Tibial nerve (tissue), 4 donors: ENCODE results near the gene NRCAM. TPM values are rescaled to one million over a fixed set of nuclear protein-coding genes. Genes with fewer than 3 reads are reported as not detected.
A peak's percentile ranks its signal among the peaks of the same experiment; 100 is the strongest.

Experiments
- DNase-seq, 2 donors: peaks; one replicate each; pipeline ENCODE4 v3.0.0-alpha.2; 2019; ENCODE audit warnings: low spot score in 2 of 2
- H3K27ac ChIP-seq, 4 donors: fragments of 200-600 bp; sonication (generic) in 3 of 4; one replicate each; pipeline ENCODE4 v1.5.1; 2017 to 2019; ENCODE audit warnings: mild to moderate bottlenecking in 1 of 4
- H3K27me3 ChIP-seq, 2 donors: fragments of 200-600 bp; sonication (generic) in 1 of 2; one replicate each; pipeline versions ENCODE4 v1.5.1 to v1.6.0; 2017 to 2019
- H3K36me3 ChIP-seq, 3 donors: fragments of 200-600 bp; sonication (generic); one replicate each; pipeline ENCODE4 v1.5.1; 2018 to 2019
- H3K4me1 ChIP-seq, 4 donors: fragments of 200-600 bp; sonication (generic) in 3 of 4; one replicate each; pipeline ENCODE4 v1.5.1; 2017 to 2019
- H3K4me3 ChIP-seq, 4 donors: fragments of 200-600 bp; sonication (generic) in 3 of 4; one replicate each; pipeline ENCODE4 v1.5.1; 2017 to 2019; ENCODE audit warnings: mild to moderate bottlenecking in 1 of 4, moderate library complexity in 1 of 4
- H3K9me3 ChIP-seq, 4 donors: fragments of 200-600 bp; sonication (generic) in 3 of 4; one replicate each; pipeline ENCODE4 v1.5.1; 2017 to 2019
- CTCF ChIP-seq, 5 experiments: fragments of 200-600 bp in 3 of 5; fragments of 450-650 bp in 2 of 5; sonication (generic) in 3 of 5; IDR thresholded peaks; one replicate each; pipeline ENCODE4 v1.5.1; 2016 to 2019; ENCODE audit warnings: antibody characterized with exemption in 5 of 5, mild to moderate bottlenecking in 3 of 5, moderate library complexity in 2 of 5
- EP300 ChIP-seq, 2 donors: sonication (generic); formaldehyde crosslinking; IDR thresholded peaks; one replicate each; pipeline ENCODE4 v1.6.1; 2017; ENCODE audit warnings: antibody characterized with exemption in 2 of 2, mild to moderate bottlenecking in 1 of 2
- POLR2A ChIP-seq, 2 donors: fragments of 450-650 bp; IDR thresholded peaks; one replicate each; pipeline ENCODE4 v1.6.1; 2017; ENCODE audit warnings: antibody characterized with exemption in 2 of 2, mild to moderate bottlenecking in 2 of 2, moderate library complexity in 2 of 2
- WGBS, 2 donors: methylation state at CpG; one replicate each; pipeline ENCODE4 v1.1.5; 2018; 5-methylcytosine and 5-hydroxymethylcytosine counted together
- total RNA-seq, 4 donors: library from RNA; depleted of rRNA; stranded (reverse); fragments of >200 nt; gene quantifications; one replicate each; pipeline ENCODE4 v1.1.0, GENCODE V29; 2016

Gene NRCAM
- total RNA-seq, 4 donors from 2014 or later = 16.5 to 87.4 (median 22.4) TPM

- Histone ChIP-seq H3K4me3 (no peak overlapping the region), H3K36me3 (no peaks in the 10 kb centered on the region), H3K27ac (no peak overlapping the region), H3K27me3 (no peaks in the 10 kb centered on the region), H3K4me1 (peaks cover 0 to 28% (median 0%) of the 10 kb centered on the region in 4 donors), H3K9me3 (no peaks in the 10 kb centered on the region)
- no peak for DNase-seq
- 59 to 61% methylated on average over 2 of the region's 2 CpGs for WGBS, 2 donors
- TF ChIP-seq EP300 (IDR thresholded peaks at IDR 0.05) (no peak), POLR2A (IDR thresholded peaks at IDR 0.05) (no peak), CTCF (IDR thresholded peaks at IDR 0.05) (no peak)
Observed at GRCh38 chr7:108322046-108322445, 134.2 kb downstream of the NRCAM start.

GRCh38 chr7:108321359-108321758, 134.9 kb downstream of the NRCAM start:
- 97 to 100% methylated on average over 1 of the region's 1 CpG for WGBS, 2 donors
- Histone ChIP-seq H3K36me3 (no peaks in the 10 kb centered on the region), H3K27me3 (no peaks in the 10 kb centered on the region), H3K27ac (no peak overlapping the region), H3K4me3 (no peak overlapping the region), H3K4me1 (peaks cover 0 to 28% (median 0%) of the 10 kb centered on the region in 4 donors), H3K9me3 (no peaks in the 10 kb centered on the region)
- TF ChIP-seq POLR2A (IDR thresholded peaks at IDR 0.05) = no peak
- no peak for TF ChIP-seq EP300 (IDR thresholded peaks at IDR 0.05)
- no peak for TF ChIP-seq CTCF (IDR thresholded peaks at IDR 0.05)
- no peak for DNase-seq

- no peaks in the 10 kb centered on the region for H3K9me3 ChIP-seq
- 94 to 96% methylated on average over 1 of the region's 1 CpG for WGBS, 2 donors
- no peak for DNase-seq
- no peak overlapping the region for H3K4me3 ChIP-seq
- H3K4me1 ChIP-seq = peaks cover 0 to 12% (median 2%) of the 10 kb centered on the region in 4 donors
- H3K27ac ChIP-seq = no peak overlapping the region
- no peaks in the 10 kb centered on the region for H3K36me3 ChIP-seq
- no peak for TF ChIP-seq EP300 (IDR thresholded peaks at IDR 0.05)
- TF ChIP-seq CTCF (IDR thresholded peaks at IDR 0.05) = no peak
- TF ChIP-seq POLR2A (IDR thresholded peaks at IDR 0.05) = no peak
- H3K27me3 ChIP-seq = no peaks in the 10 kb centered on the region
Observed at GRCh38 chr7:108316708-108317107, 139.5 kb downstream of the NRCAM start.

- H3K27ac ChIP-seq = no peak overlapping the region
- H3K27me3 ChIP-seq = no peaks in the 10 kb centered on the region
- TF ChIP-seq EP300 (IDR thresholded peaks at IDR 0.05) = no peak
- TF ChIP-seq POLR2A (IDR thresholded peaks at IDR 0.05) = no peak
- no peak for TF ChIP-seq CTCF (IDR thresholded peaks at IDR 0.05)
- H3K36me3 ChIP-seq = no peaks in the 10 kb centered on the region
- peaks cover 0 to 33% (median 10%) of the 10 kb centered on the region in 4 donors for H3K4me1 ChIP-seq
- H3K4me3 ChIP-seq = no peak overlapping the region
- no peak for DNase-seq
- no peaks in the 10 kb centered on the region for H3K9me3 ChIP-seq
Observed at GRCh38 chr7:108314551-108314950, 141.7 kb downstream of the NRCAM start.

GRCh38 chr7:108314049-108314448, 142.2 kb downstream of the NRCAM start:
- DNase-seq = no peak
- Histone ChIP-seq H3K36me3 (no peaks in the 10 kb centered on the region), H3K27ac (peak overlapping the region in 1 of 4 donors; percentile 29), H3K27me3 (no peaks in the 10 kb centered on the region), H3K4me3 (no peak overlapping the region), H3K4me1 (peaks cover 0 to 39% (median 12%) of the 10 kb centered on the region in 4 donors), H3K9me3 (no peaks in the 10 kb centered on the region)
- no peak for TF ChIP-seq POLR2A (IDR thresholded peaks at IDR 0.05)
- TF ChIP-seq EP300 (IDR thresholded peaks at IDR 0.05) = no peak
- no peak for TF ChIP-seq CTCF (IDR thresholded peaks at IDR 0.05)
- 81 to 89% methylated on average over 2 of the region's 2 CpGs for WGBS, 2 donors
